Suprapubic skin (tissue), 4 donors: ENCODE data around the gene CCDC85C.

ENCODE experiments used
- POLR2A ChIP-seq, 2 donors: fragments of 450-650 bp; IDR thresholded peaks; one replicate each; pipeline ENCODE4 v1.6.1; 2017; ENCODE audit warnings: antibody characterized with exemption in 2 of 2, mild to moderate bottlenecking in 2 of 2, moderate library complexity in 2 of 2
- POLR2AphosphoS5 ChIP-seq, 3 donors: sonication (generic); formaldehyde crosslinking; IDR thresholded peaks; one replicate each; pipeline ENCODE4 v1.6.1; 2017; ENCODE audit warnings: antibody characterized with exemption in 3 of 3
- TF ChIP-seq, protein P1 (sequence below), 2 donors: fragments of 200-600 bp in 1 of 2; fragments of 450-650 bp in 1 of 2; sonication (generic) in 1 of 2; IDR thresholded peaks; one replicate each; pipeline ENCODE4 v1.5.1; 2016 to 2019; ENCODE audit warnings: antibody characterized with exemption in 2 of 2, mild to moderate bottlenecking in 1 of 2, moderate library complexity in 1 of 2

DNA sequence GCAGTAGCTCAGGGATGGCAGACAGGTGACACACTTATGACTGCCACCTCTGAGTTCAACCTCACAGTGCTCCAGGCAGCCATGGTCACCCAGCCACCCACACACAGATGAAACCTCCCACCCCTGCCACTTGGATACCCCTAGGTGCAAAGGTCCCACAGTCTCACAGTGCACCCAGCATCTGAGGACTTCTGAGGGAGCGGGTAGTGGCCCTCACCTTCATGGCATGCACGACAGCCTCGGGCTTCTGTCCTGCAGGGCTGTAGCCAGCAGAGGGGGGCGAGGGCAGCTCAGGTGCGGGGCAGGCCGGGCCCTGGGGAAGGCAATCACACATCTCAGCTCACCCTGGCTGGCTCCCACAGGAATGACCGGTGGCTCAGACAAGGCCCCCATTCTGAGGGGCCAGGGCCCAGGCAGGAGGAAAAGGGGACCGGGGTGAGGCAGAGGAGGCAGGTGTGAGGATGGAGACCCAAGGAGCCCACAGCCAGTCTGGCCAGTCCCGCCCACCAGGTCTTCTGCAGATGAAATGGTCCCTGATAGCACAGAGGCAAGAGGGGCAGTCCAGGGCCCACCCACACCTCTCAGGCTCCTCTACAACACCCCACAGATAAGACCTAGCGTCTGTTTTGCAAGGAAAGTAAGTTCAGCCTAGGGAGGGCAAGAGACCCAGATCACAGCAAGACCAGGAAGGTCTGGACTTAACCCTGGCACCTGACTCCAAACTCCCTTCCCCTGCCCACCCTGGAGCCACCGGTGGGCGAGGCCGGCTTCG lies 87.0 kb downstream of the CCDC85C start:
- TF ChIP-seq, protein P1, sequence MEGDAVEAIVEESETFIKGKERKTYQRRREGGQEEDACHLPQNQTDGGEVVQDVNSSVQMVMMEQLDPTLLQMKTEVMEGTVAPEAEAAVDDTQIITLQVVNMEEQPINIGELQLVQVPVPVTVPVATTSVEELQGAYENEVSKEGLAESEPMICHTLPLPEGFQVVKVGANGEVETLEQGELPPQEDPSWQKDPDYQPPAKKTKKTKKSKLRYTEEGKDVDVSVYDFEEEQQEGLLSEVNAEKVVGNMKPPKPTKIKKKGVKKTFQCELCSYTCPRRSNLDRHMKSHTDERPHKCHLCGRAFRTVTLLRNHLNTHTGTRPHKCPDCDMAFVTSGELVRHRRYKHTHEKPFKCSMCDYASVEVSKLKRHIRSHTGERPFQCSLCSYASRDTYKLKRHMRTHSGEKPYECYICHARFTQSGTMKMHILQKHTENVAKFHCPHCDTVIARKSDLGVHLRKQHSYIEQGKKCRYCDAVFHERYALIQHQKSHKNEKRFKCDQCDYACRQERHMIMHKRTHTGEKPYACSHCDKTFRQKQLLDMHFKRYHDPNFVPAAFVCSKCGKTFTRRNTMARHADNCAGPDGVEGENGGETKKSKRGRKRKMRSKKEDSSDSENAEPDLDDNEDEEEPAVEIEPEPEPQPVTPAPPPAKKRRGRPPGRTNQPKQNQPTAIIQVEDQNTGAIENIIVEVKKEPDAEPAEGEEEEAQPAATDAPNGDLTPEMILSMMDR (IDR thresholded peaks at IDR 0.05): no peak
- TF ChIP-seq POLR2AphosphoS5 (IDR thresholded peaks at IDR 0.05): no peak
- TF ChIP-seq POLR2A (IDR thresholded peaks at IDR 0.05): no peak
